Right atrium auricular region (tissue), 2 donors: ENCODE measurements around the gene TBC1D14. TPM values are rescaled to one million over a fixed set of nuclear protein-coding genes. Genes with fewer than 3 reads are reported as not detected.

ENCODE experiments used
- DNase-seq: peaks from one replicate; pipeline ENCODE4 v3.0.0-alpha.2; 2019; ENCODE audit warnings: low spot score
- H3K27ac ChIP-seq, 2 donors: fragments of 200-600 bp; sonication (generic); 1 replicate in 1 of 2; 2 replicates in 1 of 2; pipeline ENCODE4 v1.5.1; 2016 to 2019
- H3K27me3 ChIP-seq, 2 donors: fragments of 200-600 bp; sonication (generic); one replicate each; pipeline versions ENCODE4 v1.5.1 to v1.6.0; 2017 to 2019
- H3K36me3 ChIP-seq: fragments of 200-600 bp; sonication (generic); one replicate; pipeline ENCODE4 v1.5.1; 2016
- H3K4me1 ChIP-seq, 2 donors: fragments of 200-600 bp; sonication (generic); one replicate each; pipeline versions ENCODE4 v1.5.1 to v1.6.0; 2017 to 2019
- H3K4me3 ChIP-seq, 2 donors: fragments of 200-600 bp; sonication (generic); 1 replicate in 1 of 2; 2 replicates in 1 of 2; pipeline ENCODE4 v1.5.1; 2017 to 2019; ENCODE audit warnings: mild to moderate bottlenecking in 1 of 2, moderate library complexity in 1 of 2
- H3K9me3 ChIP-seq, 2 donors: fragments of 200-600 bp; sonication (generic); one replicate each; pipeline ENCODE4 v1.5.1; 2019
- total RNA-seq, 2 donors: library from RNA; depleted of rRNA; stranded (reverse); fragments of >200 nt; gene quantifications; one replicate each; pipeline ENCODE4 v1.1.0, GENCODE V29; 2016
- TF ChIP-seq, protein P1 (sequence below), 2 donors: fragments of 200-600 bp; sonication (generic); IDR thresholded peaks; one replicate each; pipeline ENCODE4 v1.5.1; 2019; ENCODE audit warnings: antibody characterized with exemption in 2 of 2

The TBC1D14 gene
- total RNA-seq, 2 donors from 2014 or later = 33.7 to 34.0 TPM

DNA sequence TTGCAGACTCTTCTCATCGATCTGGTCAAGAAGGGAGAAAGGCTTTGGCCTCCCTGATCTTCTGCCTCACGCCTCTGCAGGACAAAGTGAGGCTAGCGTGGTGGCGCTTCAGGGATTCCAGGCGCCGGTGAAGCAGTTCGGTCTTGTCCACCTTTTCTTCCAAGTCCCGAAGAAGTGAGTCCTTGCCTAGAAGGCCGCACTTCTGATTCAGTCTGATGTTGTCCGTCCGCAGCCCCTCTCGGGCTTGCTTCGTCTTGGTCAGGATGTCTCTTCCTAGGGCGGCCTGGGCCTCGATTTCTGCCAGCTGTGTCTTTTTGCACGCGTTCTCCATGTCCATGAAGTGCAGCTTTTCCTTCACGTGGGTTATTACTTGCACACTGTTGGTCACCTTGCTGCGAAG lies 131.6 kb downstream of the TBC1D14 start:
- H3K27me3 ChIP-seq = no peaks in the 10 kb centered on the region
- DNase-seq = no peak
- H3K36me3 ChIP-seq = peaks cover 4% of the 10 kb centered on the region
- no peaks in the 10 kb centered on the region for H3K9me3 ChIP-seq
- TF ChIP-seq, protein P1, sequence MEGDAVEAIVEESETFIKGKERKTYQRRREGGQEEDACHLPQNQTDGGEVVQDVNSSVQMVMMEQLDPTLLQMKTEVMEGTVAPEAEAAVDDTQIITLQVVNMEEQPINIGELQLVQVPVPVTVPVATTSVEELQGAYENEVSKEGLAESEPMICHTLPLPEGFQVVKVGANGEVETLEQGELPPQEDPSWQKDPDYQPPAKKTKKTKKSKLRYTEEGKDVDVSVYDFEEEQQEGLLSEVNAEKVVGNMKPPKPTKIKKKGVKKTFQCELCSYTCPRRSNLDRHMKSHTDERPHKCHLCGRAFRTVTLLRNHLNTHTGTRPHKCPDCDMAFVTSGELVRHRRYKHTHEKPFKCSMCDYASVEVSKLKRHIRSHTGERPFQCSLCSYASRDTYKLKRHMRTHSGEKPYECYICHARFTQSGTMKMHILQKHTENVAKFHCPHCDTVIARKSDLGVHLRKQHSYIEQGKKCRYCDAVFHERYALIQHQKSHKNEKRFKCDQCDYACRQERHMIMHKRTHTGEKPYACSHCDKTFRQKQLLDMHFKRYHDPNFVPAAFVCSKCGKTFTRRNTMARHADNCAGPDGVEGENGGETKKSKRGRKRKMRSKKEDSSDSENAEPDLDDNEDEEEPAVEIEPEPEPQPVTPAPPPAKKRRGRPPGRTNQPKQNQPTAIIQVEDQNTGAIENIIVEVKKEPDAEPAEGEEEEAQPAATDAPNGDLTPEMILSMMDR (IDR thresholded peaks at IDR 0.05) = no peak
- H3K4me1 ChIP-seq = peaks cover 0 to 33% of the 10 kb centered on the region in 2 donors
- no peak overlapping the region for H3K27ac ChIP-seq
- H3K4me3 ChIP-seq = no peak overlapping the region

DNA sequence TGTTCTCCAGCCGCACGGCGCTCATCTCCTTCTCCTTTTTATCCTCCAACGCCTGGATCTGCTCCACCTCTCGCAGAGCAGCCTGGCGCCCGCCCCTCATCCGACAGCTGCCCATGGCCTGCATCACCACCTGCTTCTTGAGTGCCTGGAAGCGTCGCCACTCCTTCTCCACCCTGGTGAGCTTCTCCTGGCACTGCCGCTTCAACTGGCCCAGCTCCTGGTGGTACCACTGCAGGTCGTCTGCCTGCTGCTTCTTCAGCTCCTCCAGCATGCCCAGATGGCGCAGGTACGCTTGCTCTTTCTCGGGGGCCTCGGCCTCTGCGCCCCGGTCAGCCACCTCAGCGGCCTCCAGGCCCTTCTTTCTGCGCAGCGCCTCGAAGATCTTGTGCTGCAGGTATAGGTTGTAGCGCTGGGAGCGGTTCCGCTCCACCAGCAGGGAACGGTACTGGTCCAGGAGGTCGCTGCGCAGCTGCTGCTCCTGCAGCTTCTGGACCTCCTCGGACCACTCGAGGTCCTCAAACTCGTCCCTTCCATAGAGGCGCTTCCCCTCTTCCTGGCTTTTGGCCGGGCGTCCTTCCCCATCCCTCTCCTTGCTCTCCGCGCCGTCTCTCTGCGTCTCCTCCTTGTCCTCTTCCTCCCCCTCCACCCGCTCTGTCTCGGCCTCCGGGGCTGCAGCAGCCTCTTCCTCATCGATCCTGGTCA lies 132.3 kb downstream of the TBC1D14 start:
- TF ChIP-seq, protein P1 (IDR thresholded peaks at IDR 0.05) = no peak
- DNase-seq = no peak
- peaks cover 0 to 40% of the 10 kb centered on the region in 2 donors for H3K4me1 ChIP-seq

DNA sequence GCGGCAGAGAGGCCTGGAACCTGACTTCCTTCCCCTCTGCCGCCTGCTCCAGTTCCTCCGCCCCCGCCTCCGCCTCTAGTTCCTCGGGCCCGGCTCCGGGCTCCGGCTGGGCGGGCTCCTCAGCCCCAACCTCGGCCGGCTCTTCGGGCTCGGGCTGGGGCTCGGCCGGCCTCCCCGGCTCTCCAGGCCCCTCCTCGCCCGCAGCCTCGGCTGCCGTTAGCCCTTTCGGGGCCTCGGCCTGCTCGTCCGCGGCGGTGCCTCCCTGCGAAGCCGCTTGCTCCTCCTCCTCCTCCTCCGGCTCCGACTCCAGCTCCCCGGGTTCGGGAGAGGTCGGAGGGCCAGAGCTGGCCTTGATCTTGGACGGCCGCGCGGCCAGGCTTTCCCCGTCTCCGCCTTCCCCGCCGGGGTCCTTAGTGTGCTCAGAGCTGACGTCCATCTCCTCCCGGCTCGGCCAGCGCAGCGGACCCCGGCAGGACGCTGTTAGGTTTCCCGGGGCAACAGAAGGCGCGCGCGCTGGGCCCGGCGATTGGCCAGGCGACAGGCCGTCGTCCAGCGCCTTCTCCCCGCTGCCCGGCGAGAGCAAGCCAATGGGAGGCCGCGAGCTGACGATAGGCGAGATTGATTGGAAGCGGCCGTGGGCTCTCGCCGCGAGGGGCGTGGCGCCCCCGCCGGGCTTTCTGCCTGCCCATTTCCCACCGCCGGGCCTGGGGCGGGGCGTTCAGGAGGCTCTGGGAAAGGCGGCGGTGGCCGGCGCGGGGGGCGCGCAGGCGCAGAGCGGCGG lies 133.1 kb downstream of the TBC1D14 start:
- peak; percentile 97 for DNase-seq
- H3K36me3 ChIP-seq = peaks cover 4% of the 10 kb centered on the region
- peak overlapping the region; percentile 70 to 75 for H3K27ac ChIP-seq
- no peaks in the 10 kb centered on the region for H3K27me3 ChIP-seq
- H3K4me1 ChIP-seq = peaks cover 0 to 47% of the 10 kb centered on the region in 2 donors
- H3K4me3 ChIP-seq = peak overlapping the region; percentile 80 to 86
- no peaks in the 10 kb centered on the region for H3K9me3 ChIP-seq
- TF ChIP-seq, protein P1 (IDR thresholded peaks at IDR 0.05) = peak; percentile 24 to 51

More for the DNA sequence above, 132.3 kb downstream of the TBC1D14 start:
- H3K9me3 ChIP-seq = no peaks in the 10 kb centered on the region
- peaks cover 4% of the 10 kb centered on the region for H3K36me3 ChIP-seq
- H3K4me3 ChIP-seq = peak overlapping the region; percentile 80 to 86
- H3K27ac ChIP-seq = peak overlapping the region; percentile 70 to 75
- H3K27me3 ChIP-seq = no peaks in the 10 kb centered on the region

DNA sequence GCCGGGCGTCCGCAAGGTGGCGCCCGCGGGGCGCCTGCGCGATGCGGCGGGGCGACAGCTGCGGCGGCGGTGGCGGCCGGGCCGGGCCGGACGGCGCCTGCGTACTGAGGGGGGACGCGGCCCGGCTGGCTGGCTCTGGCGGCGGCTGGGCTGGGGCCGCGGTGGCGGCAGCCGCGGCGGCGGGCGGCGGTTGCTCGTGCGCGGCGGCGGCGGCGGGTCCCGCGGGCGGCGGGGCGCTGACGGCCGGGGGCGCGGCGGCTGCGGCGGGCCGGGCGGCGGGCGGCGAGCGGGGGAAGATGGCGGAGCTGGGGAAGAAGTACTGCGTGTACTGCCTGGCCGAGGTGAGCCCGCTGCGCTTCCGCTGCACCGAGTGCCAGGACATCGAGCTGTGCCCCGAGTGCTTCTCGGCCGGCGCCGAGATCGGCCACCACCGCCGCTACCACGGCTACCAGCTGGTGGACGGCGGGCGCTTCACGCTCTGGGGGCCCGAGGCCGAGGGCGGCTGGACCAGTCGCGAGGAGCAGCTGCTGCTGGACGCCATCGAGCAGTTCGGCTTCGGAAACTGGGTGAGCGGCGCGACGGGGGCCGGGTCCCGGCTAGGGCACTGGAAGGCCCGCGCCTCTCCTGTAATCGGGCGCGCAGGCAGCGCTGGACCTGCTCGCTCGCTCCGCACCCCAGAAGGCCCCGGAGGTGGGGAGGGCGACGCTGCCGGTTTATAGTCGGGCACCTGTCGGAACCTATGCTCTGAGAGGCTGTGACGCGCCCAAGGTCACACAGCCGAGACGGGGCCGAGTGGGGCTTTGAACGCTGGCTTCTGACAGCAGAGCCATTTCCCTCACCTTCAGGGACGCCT lies 133.9 kb downstream of the TBC1D14 start, which contains the start of gene TADA2B:
Gene TADA2B (plus strand): TSS at position 89 of the 853 bp plus-strand sequence. CDS start 208 bp downstream, at position 297.
- Histone ChIP-seq H3K4me3 (peak within 1 kb of the TSS; percentile 95 to 98), H3K36me3 (peaks cover 4% of the 10 kb centered on the region), H3K4me1 (peaks cover 0 to 48% of the 10 kb centered on the region in 2 donors), H3K27ac (peak within 1 kb of the TSS; percentile 88 to 90), H3K9me3 (no peaks in the 10 kb centered on the region), H3K27me3 (no peaks in the 10 kb centered on the region)
- TF ChIP-seq, protein P1 (IDR thresholded peaks at IDR 0.05) = no peak
- DNase-seq = no peak

DNA sequence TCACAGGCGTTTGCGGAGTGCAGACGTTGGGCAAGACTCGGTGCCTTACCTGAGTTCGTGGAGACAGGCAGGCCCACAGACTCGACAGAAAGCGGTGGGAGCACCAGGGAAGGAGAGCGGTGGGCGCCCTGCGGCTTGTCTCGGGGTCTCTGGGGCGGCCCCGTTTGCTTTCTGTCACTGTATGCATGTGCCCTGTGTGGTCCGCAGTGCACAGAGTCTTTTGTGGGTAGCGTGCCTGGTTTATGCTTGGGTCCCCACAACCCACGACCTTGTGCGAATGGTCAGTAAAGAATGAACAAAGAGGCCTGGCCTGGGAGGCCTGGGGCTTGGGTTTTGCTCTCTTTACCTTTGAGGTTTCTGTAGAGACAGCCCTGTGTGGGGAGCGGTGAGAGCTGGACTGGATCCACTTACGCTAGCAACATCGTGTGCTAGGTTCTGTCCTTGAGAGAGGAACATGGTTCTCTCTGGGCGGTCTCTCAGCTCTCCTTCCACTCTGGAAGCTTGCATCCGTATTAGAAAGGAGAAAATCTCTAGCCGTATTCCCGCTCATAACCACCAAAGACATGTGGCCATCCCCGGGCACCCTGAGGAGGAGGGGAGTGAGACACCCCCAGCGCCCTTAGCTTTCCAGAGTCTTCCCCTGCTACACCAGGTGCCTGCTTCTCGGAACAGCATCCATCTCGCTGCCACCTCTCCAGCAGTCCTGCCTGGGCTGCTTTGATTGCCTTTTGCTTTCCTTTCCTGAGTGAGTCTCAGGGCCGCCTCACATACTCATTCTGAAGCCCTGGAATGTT lies 134.7 kb downstream of the TBC1D14 start:
- Histone ChIP-seq H3K27ac (peak overlapping the region; percentile 88 to 90), H3K36me3 (peaks cover 4% of the 10 kb centered on the region), H3K27me3 (no peaks in the 10 kb centered on the region), H3K4me3 (peak overlapping the region; percentile 95 to 98), H3K9me3 (no peaks in the 10 kb centered on the region), H3K4me1 (peaks cover 0 to 50% of the 10 kb centered on the region in 2 donors)
- DNase-seq = no peak
- TF ChIP-seq, protein P1 (IDR thresholded peaks at IDR 0.05) = no peak
